ENCODE data around the gene EXOC2. TPM values are rescaled to one million over a fixed set of nuclear protein-coding genes. Genes with fewer than 3 reads are reported as not detected.
"Not testable (repeated sequence)": the region's sequence is repeated elsewhere in the genome, so short reads cannot be mapped to it uniquely, and the experiment has no call there.

Gene EXOC2
- total RNA-seq, 4 donors from 2014 or later: 20.9 to 28.5 (median 24.6) TPM

GRCh38 chr6:568085-568484 is 124.9 kb downstream of the EXOC2 start:
- TF ChIP-seq CTCF (IDR thresholded peaks at IDR 0.05): no peak
- TF ChIP-seq EP300 (IDR thresholded peaks at IDR 0.05): no peak
- no peak for TF ChIP-seq POLR2A (IDR thresholded peaks at IDR 0.05; ENCODE audit: low read depth)
- TF ChIP-seq POLR2AphosphoS5 (IDR thresholded peaks at IDR 0.05): no peak
- DNase-seq (ENCODE audit: extremely low spot score): no peak
- Histone ChIP-seq H3K4me1 (no peaks in the 10 kb centered on the region), H3K27ac (replicated peaks in 1 of 4) (no peak overlapping the region), H3K36me3 (peaks cover 11 to 74% (median 53%) of the 10 kb centered on the region in 4 donors), H3K9me3 (no peaks in the 10 kb centered on the region), H3K4me3 (no peak overlapping the region), H3K27me3 (no peaks in the 10 kb centered on the region)
- intact Hi-C loops (cut with DNase I): no loop called here
- WGBS: 88% methylated on average over 8 of the region's 9 CpGs

- WGBS: 94% methylated on average over 13 of the region's 13 CpGs
- Histone ChIP-seq H3K9me3 (no peaks in the 10 kb centered on the region), H3K4me3 (no peak overlapping the region), H3K36me3 (peaks cover 17 to 80% (median 51%) of the 10 kb centered on the region in 4 donors), H3K27ac (replicated peaks in 1 of 4) (no peak overlapping the region), H3K27me3 (no peaks in the 10 kb centered on the region), H3K4me1 (peaks cover 0 to 7% (median 0%) of the 10 kb centered on the region in 4 donors)
- TF ChIP-seq CTCF (IDR thresholded peaks at IDR 0.05) (no peak), EP300 (IDR thresholded peaks at IDR 0.05) (no peak), POLR2AphosphoS5 (IDR thresholded peaks at IDR 0.05) (no peak), POLR2A (IDR thresholded peaks at IDR 0.05; ENCODE audit: low read depth) (no peak)
- intact Hi-C loops (cut with DNase I): no loop called here
- DNase-seq (ENCODE audit: extremely low spot score): no peak
Observed at GRCh38 chr6:563863-564262, 129.1 kb downstream of the EXOC2 start.

- Histone ChIP-seq H3K27ac (replicated peaks in 1 of 4) (no peak overlapping the region), H3K27me3 (no peaks in the 10 kb centered on the region), H3K36me3 (peaks cover 17 to 68% (median 48%) of the 10 kb centered on the region in 4 donors), H3K4me1 (peaks cover 0 to 7% (median 0%) of the 10 kb centered on the region in 4 donors), H3K9me3 (no peaks in the 10 kb centered on the region), H3K4me3 (no peak overlapping the region)
- TF ChIP-seq CTCF (IDR thresholded peaks at IDR 0.05) (no peak), POLR2AphosphoS5 (IDR thresholded peaks at IDR 0.05) (no peak), POLR2A (IDR thresholded peaks at IDR 0.05; ENCODE audit: low read depth) (no peak), EP300 (IDR thresholded peaks at IDR 0.05) (no peak)
- DNase-seq (ENCODE audit: extremely low spot score): no peak
- intact Hi-C loops (cut with DNase I): no loop called here
- 90% methylated on average over 11 of the region's 15 CpGs for WGBS
Observed at GRCh38 chr6:562052-562676, 130.8 kb downstream of the EXOC2 start.

GRCh38 chr6:561335-561734 is 131.6 kb downstream of the EXOC2 start:
- H3K27ac ChIP-seq (replicated peaks in 1 of 4); H3K4me3 ChIP-seq; intact Hi-C loops (cut with DNase I); H3K27me3 ChIP-seq; DNase-seq (ENCODE audit: extremely low spot score); H3K4me1 ChIP-seq; H3K9me3 ChIP-seq: not testable (repeated sequence)
- H3K36me3 ChIP-seq: peaks cover 17 to 70% (median 49%) of the 10 kb centered on the region in 4 donors
- 95% methylated on average over 7 of the region's 7 CpGs for WGBS

- Histone ChIP-seq H3K36me3 (peaks cover 20 to 83% (median 51%) of the 10 kb centered on the region in 4 donors), H3K9me3 (no peaks in the 10 kb centered on the region), H3K4me1 (peaks cover 0 to 7% (median 0%) of the 10 kb centered on the region in 4 donors), H3K27ac (replicated peaks in 1 of 4) (no peak overlapping the region), H3K27me3 (no peaks in the 10 kb centered on the region), H3K4me3 (no peak overlapping the region)
- DNase-seq (ENCODE audit: extremely low spot score): no peak
- intact Hi-C loops (cut with DNase I): no loop called here
- WGBS: 79% methylated on average over 3 of the region's 3 CpGs
- TF ChIP-seq POLR2A (IDR thresholded peaks at IDR 0.05; ENCODE audit: low read depth) (no peak), POLR2AphosphoS5 (IDR thresholded peaks at IDR 0.05) (no peak), EP300 (IDR thresholded peaks at IDR 0.05) (no peak), CTCF (IDR thresholded peaks at IDR 0.05) (no peak)
Observed at GRCh38 chr6:558959-559358, 134.0 kb downstream of the EXOC2 start.

All from esophagus muscularis mucosa (tissue), 4 donors.